Smooth muscle cell (in vitro differentiated cells): ENCODE measurements around the gene C19orf38. TPM values are rescaled to one million over a fixed set of nuclear protein-coding genes. Genes with fewer than 3 reads are reported as not detected.

ENCODE experiments used
- DNase-seq: peaks from one replicate; lab custom pipeline; 2025; ENCODE audit not compliant: unreplicated experiment; lab: John Stamatoyannopoulos, UW
- H2AFZ ChIP-seq: fragments of 200-600 bp; sonication (generic); 2 replicates; pipeline ENCODE4 v1.6.0; 2016; ENCODE audit warnings: antibody characterized with exemption, low read depth, mild to moderate bottlenecking
- H3F3A ChIP-seq: fragments of 200-600 bp; sonication (generic); 2 replicates; pipeline ENCODE4 v1.6.0; 2017; ENCODE audit warnings: antibody characterized with exemption, low read depth
- H3K27ac ChIP-seq: fragments of 200-600 bp; sonication (generic); 2 replicates; pipeline ENCODE4 v1.5.1; 2016; ENCODE audit warnings: low read depth, mild to moderate bottlenecking
- H3K27me3 ChIP-seq: fragments of 200-600 bp; sonication (generic); 2 replicates; pipeline ENCODE4 v1.6.1; 2016; ENCODE audit warnings: low read depth, mild to moderate bottlenecking
- H3K36me3 ChIP-seq: fragments of 200-600 bp; sonication (generic); 2 replicates; pipeline ENCODE4 v1.5.1; 2016; ENCODE audit warnings: low read depth
- H3K4me1 ChIP-seq: fragments of 200-600 bp; sonication (generic); 2 replicates; pipeline ENCODE4 v1.5.1; 2016; ENCODE audit warnings: low read depth
- H3K4me2 ChIP-seq: fragments of 200-600 bp; sonication (generic); 2 replicates; pipeline ENCODE4 v1.6.0; 2016; ENCODE audit warnings: mild to moderate bottlenecking
- H3K4me3 ChIP-seq: fragments of 200-600 bp; sonication (generic); 2 replicates; pipeline ENCODE4 v1.5.1; 2016; ENCODE audit warnings: mild to moderate bottlenecking
- H3K79me2 ChIP-seq: fragments of 200-600 bp; sonication (generic); 2 replicates; pipeline ENCODE4 v1.6.0; 2016; ENCODE audit warnings: low read depth, mild to moderate bottlenecking
- H3K9ac ChIP-seq: fragments of 200-600 bp; sonication (generic); 2 replicates; pipeline ENCODE4 v1.6.0; 2016; ENCODE audit warnings: low read depth
- H3K9me3 ChIP-seq: fragments of 200-600 bp; sonication (generic); replicated peaks from 2 replicates; pipeline ENCODE4 v1.5.1; 2016; ENCODE audit warnings: low read depth
- H4K20me1 ChIP-seq: fragments of 200-600 bp; sonication (generic); 2 replicates; pipeline ENCODE4 v1.6.0; 2016; ENCODE audit warnings: low read depth
- CTCF ChIP-seq: fragments of 200-600 bp; sonication (generic); IDR thresholded peaks from 2 replicates; pipeline ENCODE4 v1.5.1; 2017; ENCODE audit warnings: borderline replicate concordance, mild to moderate bottlenecking, antibody characterized with exemption; ENCODE audit not compliant: insufficient read depth, poor library complexity, severe bottlenecking
- WGBS: methylation state at CpG from one replicate; pipeline ENCODE4 v1.1.7; 2016; ENCODE audit warnings: low lambda C conversion rate; 5-methylcytosine and 5-hydroxymethylcytosine counted together
- polyA plus RNA-seq: library from polyadenylated mRNA; unstranded; fragments of >200 nt; fragmentation: Nextera tagmentation; extraction: Ambion mirVana; gene quantifications from 2 replicates; pipeline ENCODE4 v1.2.1, GENCODE V29; 2016
- total RNA-seq: library from RNA; depleted of rRNA; stranded (reverse); fragments of >200 nt; gene quantifications from 2 replicates; pipeline ENCODE4 v1.2.3, GENCODE V29; 2014

Gene C19orf38
- total and polyA plus RNA-seq, 2 experiments from 2014 or later: 0.13 to 1.5 TPM

DNA sequence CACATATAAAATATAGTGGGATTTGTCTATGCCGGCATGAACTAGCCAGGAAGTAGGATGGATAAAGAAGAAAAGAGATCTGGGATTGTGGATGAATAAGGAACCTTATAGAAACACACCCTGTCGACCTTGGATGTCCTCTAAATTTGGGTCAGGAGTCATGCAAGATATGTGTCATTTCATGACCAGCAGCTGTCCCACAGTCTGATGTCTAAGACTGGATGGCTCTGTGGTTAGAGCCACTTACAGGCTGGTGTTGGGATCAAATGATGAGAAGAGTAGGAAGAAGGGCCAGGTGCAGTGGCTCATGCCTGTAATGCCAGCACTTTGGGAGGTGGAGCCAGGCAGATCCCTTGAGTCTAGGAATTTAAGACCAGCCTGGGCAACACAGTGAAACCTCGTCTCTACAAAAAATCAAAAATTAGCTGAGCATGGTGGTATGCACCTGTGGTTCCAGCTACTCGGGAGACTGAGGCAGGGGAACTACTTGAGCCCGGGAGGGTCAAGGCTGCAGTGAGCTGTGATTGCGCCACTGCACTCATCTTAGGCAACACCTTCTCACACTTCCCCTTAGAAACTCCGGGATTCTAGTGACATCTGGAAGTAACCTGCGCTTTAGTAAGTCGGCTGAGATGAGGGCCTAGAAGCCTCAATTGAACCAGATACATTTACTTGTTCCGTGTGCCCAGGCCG, 43.0 kb upstream of the C19orf38 start:
- no peak overlapping the region for H2AFZ ChIP-seq
- H3K9me3 ChIP-seq: no peaks in the 10 kb centered on the region
- H4K20me1 ChIP-seq: no peaks in the 10 kb centered on the region
- H3K9ac ChIP-seq: no peak overlapping the region
- H3F3A ChIP-seq: peaks cover 5% of the 10 kb centered on the region
- H3K27ac ChIP-seq: no peak overlapping the region
- no peaks in the 10 kb centered on the region for H3K27me3 ChIP-seq
- TF ChIP-seq CTCF: no peak
- H3K79me2 ChIP-seq: no peaks in the 10 kb centered on the region
- no peaks in the 10 kb centered on the region for H3K36me3 ChIP-seq
- no peak for DNase-seq
- 97% methylated on average over 11 of the region's 11 CpGs for WGBS
- no peak overlapping the region for H3K4me2 ChIP-seq
- no peak overlapping the region for H3K4me3 ChIP-seq
- H3K4me1 ChIP-seq: no peaks in the 10 kb centered on the region

- 91% methylated on average over 11 of the region's 11 CpGs for WGBS
- no peak for DNase-seq
- no peaks in the 10 kb centered on the region for H3K36me3 ChIP-seq
Observed at GRCh38 chr19:10805758-10806247, 42.4 kb upstream of the C19orf38 start.

DNA sequence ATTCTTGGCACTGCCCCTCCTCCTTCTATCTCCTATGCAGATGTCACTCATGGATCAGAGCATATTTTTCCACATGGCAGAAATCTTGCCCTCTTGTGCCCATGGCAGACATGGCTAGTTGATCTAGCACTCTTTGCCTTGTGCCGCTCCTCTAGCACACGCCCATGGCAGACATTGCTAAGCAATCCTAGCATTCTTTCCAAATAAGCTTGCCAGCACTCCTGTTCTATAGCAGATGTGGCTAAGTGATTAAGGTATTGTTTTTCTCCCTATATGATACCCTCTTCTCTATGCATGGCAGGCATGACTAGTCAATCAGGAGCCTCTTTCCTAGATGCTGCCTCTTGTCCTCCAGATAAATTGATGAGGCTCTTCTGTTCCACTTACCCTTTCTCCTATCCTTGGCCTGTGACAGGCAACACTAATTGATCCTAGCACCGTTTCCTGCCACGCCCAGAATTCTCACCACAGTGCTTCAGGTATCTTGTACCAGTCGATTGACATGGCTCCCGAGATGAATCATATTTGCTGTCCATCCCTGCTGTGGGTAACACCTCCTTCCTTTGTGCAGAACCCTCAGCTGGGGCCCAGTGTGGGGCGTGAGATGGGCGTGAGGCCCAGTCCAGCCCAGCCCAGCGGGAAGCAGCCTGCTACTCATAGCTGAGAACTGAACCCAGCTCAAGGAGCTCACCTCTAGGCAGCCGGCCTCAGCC, 39.1 kb upstream of the C19orf38 start:
- peak overlapping the region; percentile 19 for H3K27ac ChIP-seq
- no peak for TF ChIP-seq CTCF

More at GRCh38 chr19:10805758-10806247, 42.4 kb upstream of the C19orf38 start:
- H3K27ac ChIP-seq: no peak overlapping the region
- no peaks in the 10 kb centered on the region for H3K79me2 ChIP-seq
- no peaks in the 10 kb centered on the region for H3K4me1 ChIP-seq
- H3K4me3 ChIP-seq: no peak overlapping the region
- H3K4me2 ChIP-seq: no peak overlapping the region
- no peaks in the 10 kb centered on the region for H3K9me3 ChIP-seq
- H4K20me1 ChIP-seq: no peaks in the 10 kb centered on the region
- no peaks in the 10 kb centered on the region for H3K27me3 ChIP-seq
- H3K9ac ChIP-seq: no peak overlapping the region
- H3F3A ChIP-seq: peaks cover 5% of the 10 kb centered on the region
- no peak for TF ChIP-seq CTCF
- H2AFZ ChIP-seq: no peak overlapping the region

More for the DNA sequence above, 39.1 kb upstream of the C19orf38 start:
- Histone ChIP-seq H3F3A (peaks cover 12% of the 10 kb centered on the region), H3K36me3 (no peaks in the 10 kb centered on the region), H3K27me3 (no peaks in the 10 kb centered on the region), H3K9me3 (no peaks in the 10 kb centered on the region), H3K9ac (no peak overlapping the region), H3K4me1 (peaks cover 3% of the 10 kb centered on the region), H3K4me2 (no peak overlapping the region), H2AFZ (no peak overlapping the region), H3K79me2 (no peaks in the 10 kb centered on the region), H3K4me3 (no peak overlapping the region), H4K20me1 (peaks cover 4% of the 10 kb centered on the region)
- 94% methylated on average over 10 of the region's 10 CpGs for WGBS
- DNase-seq: no peak
